ENCODE data around the gene MAMSTR.

The MAMSTR gene

GRCh38 chr19:48665786-48666185 is 53.7 kb downstream of the MAMSTR start:
- no peak overlapping the region for H3K4me3 ChIP-seq (ENCODE audit: low read depth in 1 of 5, low read length in 5 of 5)
- no peak overlapping the region for H3K27ac ChIP-seq (ENCODE audit: low read depth, low read length)
- H3K9ac ChIP-seq (ENCODE audit: low read length in 5 of 5): no peak overlapping the region
- peaks cover 2 to 8% (median 5%) of the 10 kb centered on the region in 5 donors for H3K4me1 ChIP-seq (ENCODE audit: control insufficient read depth in 5 of 5, insufficient read depth in 5 of 5, low read length in 5 of 5)
- no peaks in the 10 kb centered on the region for H3K36me3 ChIP-seq (ENCODE audit: control insufficient read depth in 5 of 5, insufficient read depth in 5 of 5, low read length in 5 of 5)
- H3K9me3 ChIP-seq (ENCODE audit: control insufficient read depth in 5 of 5, low read length in 5 of 5): no peaks in the 10 kb centered on the region
- no peaks in the 10 kb centered on the region for H3K27me3 ChIP-seq (ENCODE audit: control insufficient read depth in 5 of 5, insufficient read depth in 4 of 5, low read length in 5 of 5)

- Histone ChIP-seq H3K4me3 (ENCODE audit: low read depth in 1 of 5, low read length in 5 of 5) (no peak overlapping the region), H3K27ac (ENCODE audit: low read depth, low read length) (no peak overlapping the region), H3K27me3 (ENCODE audit: control insufficient read depth in 5 of 5, insufficient read depth in 4 of 5, low read length in 5 of 5) (no peaks in the 10 kb centered on the region), H3K36me3 (ENCODE audit: control insufficient read depth in 5 of 5, insufficient read depth in 5 of 5, low read length in 5 of 5) (no peaks in the 10 kb centered on the region), H3K9me3 (ENCODE audit: control insufficient read depth in 5 of 5, low read length in 5 of 5) (no peaks in the 10 kb centered on the region), H3K4me1 (ENCODE audit: control insufficient read depth in 5 of 5, insufficient read depth in 5 of 5, low read length in 5 of 5) (peaks cover 3 to 10% (median 7%) of the 10 kb centered on the region in 5 donors), H3K9ac (ENCODE audit: low read length in 5 of 5) (no peak overlapping the region)
Measured at GRCh38 chr19:48664476-48664875, 55.0 kb downstream of the MAMSTR start.

- H3K9ac ChIP-seq (ENCODE audit: low read length in 5 of 5): no peak overlapping the region
- no peaks in the 10 kb centered on the region for H3K36me3 ChIP-seq (ENCODE audit: control insufficient read depth in 5 of 5, insufficient read depth in 5 of 5, low read length in 5 of 5)
- H3K27me3 ChIP-seq (ENCODE audit: control insufficient read depth in 5 of 5, insufficient read depth in 4 of 5, low read length in 5 of 5): no peaks in the 10 kb centered on the region
- no peak overlapping the region for H3K4me3 ChIP-seq (ENCODE audit: low read depth in 1 of 5, low read length in 5 of 5)
- peaks cover 3 to 10% (median 7%) of the 10 kb centered on the region in 5 donors for H3K4me1 ChIP-seq (ENCODE audit: control insufficient read depth in 5 of 5, insufficient read depth in 5 of 5, low read length in 5 of 5)
- H3K9me3 ChIP-seq (ENCODE audit: control insufficient read depth in 5 of 5, low read length in 5 of 5): no peaks in the 10 kb centered on the region
- no peak overlapping the region for H3K27ac ChIP-seq (ENCODE audit: low read depth, low read length)
Measured at GRCh38 chr19:48663667-48664066, 55.9 kb downstream of the MAMSTR start.

Data from subcutaneous abdominal adipose tissue (tissue), 5 donors.